Colonic mucosa (tissue), 4 donors: ENCODE results near the gene RALGAPB. TPM values are rescaled to one million over a fixed set of nuclear protein-coding genes. Genes with fewer than 3 reads are reported as not detected.

Experiments
- DNase-seq: peaks from one replicate; pipeline ENCODE4 v3.0.0-alpha.2; 2020
- H3K27ac ChIP-seq: fragments of 200-600 bp; one replicate; pipeline ENCODE4 v1.8.0; 2021
- H3K27me3 ChIP-seq: fragments of 200-600 bp; one replicate; pipeline ENCODE4 v1.8.0; 2021
- H3K36me3 ChIP-seq: fragments of 200-600 bp; one replicate; pipeline ENCODE4 v1.8.0; 2021
- H3K4me1 ChIP-seq: fragments of 200-600 bp; one replicate; pipeline ENCODE4 v1.8.0; 2021; ENCODE audit warnings: mild to moderate bottlenecking
- H3K4me3 ChIP-seq: fragments of 200-600 bp; one replicate; pipeline ENCODE4 v1.8.0; 2021
- H3K9ac ChIP-seq, 2 donors: one replicate each; pipeline ENCODE4 v1.7.0; 2013; ENCODE audit warnings: control low read depth in 2 of 2, low read depth in 2 of 2, low read length in 2 of 2
- H3K9me3 ChIP-seq: fragments of 200-600 bp; one replicate; pipeline ENCODE4 v1.8.0; 2021
- CTCF ChIP-seq: fragments of 200-600 bp; IDR thresholded peaks from one replicate; pipeline ENCODE4 v1.8.0; 2022; ENCODE audit warnings: antibody characterized with exemption, mild to moderate bottlenecking
- intact Hi-C: fragments of 100-400 bp; cut with DNase I; formaldehyde crosslinking; loops from one replicate; pipeline ENCODE4 v1.14.1; 2022
- total RNA-seq, 2 donors: library from RNA; stranded (reverse); fragmentation: NEBNext Ultra II Directional in 1 of 2; extraction: Animal tissue kit (Norgen Biotek cat#: 25700) in 1 of 2; gene quantifications; one replicate each; pipeline ENCODE4 v1.2.1, GENCODE V29; 2021
- donor health status: healthy.
- donor health status: DM: no; HTN: no; CAD: no.
- donor health status: DM: no; HTN: no; CAD: no.

RALGAPB gene
- total RNA-seq, 2 donors from 2014 or later = 30.5 to 33.7 TPM

GRCh38 chr20:38485041-38485440 lies 12.4 kb downstream of the RALGAPB start:
- no peak for DNase-seq
- H3K9ac ChIP-seq = no peak overlapping the region
- H3K36me3 ChIP-seq = no peaks in the 10 kb centered on the region
- intact Hi-C loops = no loop called here
- H3K27me3 ChIP-seq = no peaks in the 10 kb centered on the region
- H3K4me3 ChIP-seq = no peak overlapping the region
- no peak overlapping the region for H3K27ac ChIP-seq
- no peak for TF ChIP-seq CTCF
- no peaks in the 10 kb centered on the region for H3K4me1 ChIP-seq
- H3K9me3 ChIP-seq = no peaks in the 10 kb centered on the region

GRCh38 chr20:38489181-38489580 lies 16.5 kb downstream of the RALGAPB start:
- no peaks in the 10 kb centered on the region for H3K27me3 ChIP-seq
- no peak overlapping the region for H3K4me3 ChIP-seq
- TF ChIP-seq CTCF = no peak
- no peak overlapping the region for H3K27ac ChIP-seq
- no peaks in the 10 kb centered on the region for H3K9me3 ChIP-seq
- H3K36me3 ChIP-seq = no peaks in the 10 kb centered on the region
- intact Hi-C loops = no loop called here
- DNase-seq = no peak
- H3K4me1 ChIP-seq = no peaks in the 10 kb centered on the region
- no peak overlapping the region for H3K9ac ChIP-seq

- H3K9ac ChIP-seq = no peak overlapping the region
- no peaks in the 10 kb centered on the region for H3K4me1 ChIP-seq
- H3K36me3 ChIP-seq = no peaks in the 10 kb centered on the region
- H3K4me3 ChIP-seq = no peak overlapping the region
- H3K27me3 ChIP-seq = no peaks in the 10 kb centered on the region
- intact Hi-C loops = no loop called here
- H3K9me3 ChIP-seq = no peaks in the 10 kb centered on the region
- no peak for TF ChIP-seq CTCF
- H3K27ac ChIP-seq = no peak overlapping the region
- DNase-seq = no peak
These were observed 24.7 kb downstream of the RALGAPB start for GRCh38 chr20:38497246-38497935.

GRCh38 chr20:38498909-38499308 lies 26.3 kb downstream of the RALGAPB start:
- Histone ChIP-seq H3K4me1 (no peaks in the 10 kb centered on the region), H3K36me3 (no peaks in the 10 kb centered on the region), H3K4me3 (no peak overlapping the region), H3K9me3 (no peaks in the 10 kb centered on the region), H3K27me3 (no peaks in the 10 kb centered on the region), H3K27ac (no peak overlapping the region), H3K9ac (no peak overlapping the region)
- no peak for TF ChIP-seq CTCF
- no peak for DNase-seq
- intact Hi-C loops = no loop called here

GRCh38 chr20:38499366-38499765 lies 26.7 kb downstream of the RALGAPB start:
- DNase-seq = no peak
- Histone ChIP-seq H3K4me3 (no peak overlapping the region), H3K27me3 (no peaks in the 10 kb centered on the region), H3K36me3 (no peaks in the 10 kb centered on the region), H3K9ac (no peak overlapping the region), H3K4me1 (no peaks in the 10 kb centered on the region), H3K9me3 (no peaks in the 10 kb centered on the region), H3K27ac (no peak overlapping the region)
- no peak for TF ChIP-seq CTCF
- intact Hi-C loops = no loop called here
